HG03039 (cell line): ENCODE measurements around the gene C11orf87.

Experiments used
- ATAC-seq: cut with Tn5 transposase; IDR thresholded peaks from one replicate; pipeline ENCODE4 v1.9.1; 2021; ENCODE audit warnings: mild to moderate bottlenecking, moderate library complexity; ENCODE audit not compliant: unreplicated experiment

The C11orf87 gene

GRCh38 chr11:109421981-109422869 lies at the start of gene C11orf87:
TSS of gene C11orf87 (plus strand) at chr11:109422190. CDS start at chr11:109423634, 1,444 bp downstream.
- ATAC-seq = no peak

- no peak for ATAC-seq
Observed at GRCh38 chr11:109374032-109374431, 48.0 kb upstream of the C11orf87 start.

DNA sequence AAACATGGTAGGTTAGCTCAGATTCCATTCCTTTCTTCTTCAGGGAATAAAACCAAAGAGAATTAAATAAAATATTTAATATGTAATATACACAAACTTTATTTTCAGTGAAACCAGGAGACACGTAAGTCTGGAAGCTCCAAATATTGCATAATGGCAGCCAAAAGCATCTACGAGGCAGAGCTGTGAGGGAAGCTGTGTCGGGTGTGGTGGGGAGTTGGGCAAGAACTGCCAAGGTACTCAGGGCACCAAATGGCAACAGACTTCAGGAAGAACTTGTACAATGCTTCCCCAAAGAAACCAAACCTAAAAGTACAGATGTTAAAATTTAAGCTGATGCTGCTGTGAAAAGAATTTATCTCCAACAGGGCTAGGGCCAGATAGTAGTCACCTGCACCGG lies 47.5 kb upstream of the C11orf87 start:
- ATAC-seq = no peak

GRCh38 chr11:109377039-109377742 lies 44.8 kb upstream of the C11orf87 start:
- ATAC-seq = no peak

GRCh38 chr11:109378034-109378433 lies 44.0 kb upstream of the C11orf87 start:
- no peak for ATAC-seq

- no peak for ATAC-seq
Observed at GRCh38 chr11:109383306-109383705, 38.7 kb upstream of the C11orf87 start.

DNA sequence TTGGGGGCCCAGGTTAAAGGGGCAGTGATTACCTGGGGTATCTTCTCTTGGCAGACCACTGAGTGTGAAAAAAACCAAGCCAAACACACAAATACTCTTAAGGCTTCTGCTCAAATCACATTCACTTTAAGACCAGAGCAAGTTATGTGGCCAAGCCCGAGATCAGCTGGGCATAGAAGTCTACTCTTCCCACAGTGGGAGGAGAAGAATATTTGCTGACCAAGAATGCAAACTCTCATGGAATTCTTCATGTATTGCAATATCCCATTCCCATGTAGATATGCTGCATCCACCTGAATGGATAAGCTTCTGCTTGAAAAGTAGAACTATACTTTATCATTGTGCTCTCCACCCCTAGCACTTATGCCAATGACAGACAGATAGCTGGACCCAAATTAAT lies 37.1 kb upstream of the C11orf87 start:
- no peak for ATAC-seq

- ATAC-seq = no peak
Observed at GRCh38 chr11:109388982-109389381, 33.0 kb upstream of the C11orf87 start.

GRCh38 chr11:109390752-109391151 lies 31.2 kb upstream of the C11orf87 start:
- no peak for ATAC-seq

GRCh38 chr11:109401545-109401944 lies 20.4 kb upstream of the C11orf87 start:
- no peak for ATAC-seq

DNA sequence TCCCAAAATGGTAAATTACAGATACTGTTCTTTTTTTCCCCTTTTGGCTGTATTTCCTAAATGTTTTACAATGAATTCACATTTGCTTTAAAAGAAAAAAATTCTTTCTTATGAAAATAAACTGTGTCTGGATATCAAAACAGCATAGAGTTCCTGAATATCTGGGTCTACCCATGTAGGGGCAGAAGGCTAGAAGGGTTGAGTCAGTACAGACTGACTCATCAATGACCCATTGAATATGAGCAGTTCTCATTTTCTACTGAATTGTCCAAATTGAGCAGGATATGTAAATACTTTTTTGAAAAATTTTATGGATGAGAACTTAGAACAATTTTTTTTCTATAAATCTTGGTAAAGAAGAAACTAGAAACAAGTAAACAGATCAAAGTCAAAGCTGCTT lies 16.3 kb upstream of the C11orf87 start:
- no peak for ATAC-seq

- no peak for ATAC-seq
Observed at GRCh38 chr11:109416601-109417000, 5.4 kb upstream of the C11orf87 start.

DNA sequence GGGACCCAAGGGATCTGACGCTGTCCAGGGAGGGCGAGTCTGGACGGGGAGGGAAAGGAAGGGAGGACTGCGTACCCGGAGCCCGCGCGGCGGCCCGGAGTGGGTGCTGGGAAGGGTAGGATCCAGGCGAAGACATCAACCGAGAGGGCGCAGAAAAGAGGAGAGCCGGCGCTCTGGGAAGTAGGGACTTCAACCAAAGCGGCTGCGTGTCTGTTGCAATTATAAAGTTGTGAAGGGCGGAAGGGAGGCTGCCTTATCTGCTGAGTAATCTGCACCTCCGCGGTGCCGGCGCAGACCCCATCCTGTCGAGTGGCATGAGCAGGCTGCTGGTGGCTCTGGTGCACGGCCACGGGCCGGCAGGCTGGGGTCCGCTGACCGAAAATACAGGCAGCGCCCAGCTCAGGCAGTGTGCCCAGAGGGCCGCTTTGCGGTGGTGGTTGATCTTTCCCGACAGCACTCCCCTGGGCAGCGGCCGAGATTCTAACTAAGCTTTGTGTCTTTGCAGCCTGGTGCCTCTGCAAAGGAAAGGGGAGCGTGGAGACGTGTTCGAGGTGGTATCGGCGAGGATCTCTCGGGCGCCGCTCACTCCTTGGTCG lies 978 bp downstream of the C11orf87 start:
- no peak for ATAC-seq

DNA sequence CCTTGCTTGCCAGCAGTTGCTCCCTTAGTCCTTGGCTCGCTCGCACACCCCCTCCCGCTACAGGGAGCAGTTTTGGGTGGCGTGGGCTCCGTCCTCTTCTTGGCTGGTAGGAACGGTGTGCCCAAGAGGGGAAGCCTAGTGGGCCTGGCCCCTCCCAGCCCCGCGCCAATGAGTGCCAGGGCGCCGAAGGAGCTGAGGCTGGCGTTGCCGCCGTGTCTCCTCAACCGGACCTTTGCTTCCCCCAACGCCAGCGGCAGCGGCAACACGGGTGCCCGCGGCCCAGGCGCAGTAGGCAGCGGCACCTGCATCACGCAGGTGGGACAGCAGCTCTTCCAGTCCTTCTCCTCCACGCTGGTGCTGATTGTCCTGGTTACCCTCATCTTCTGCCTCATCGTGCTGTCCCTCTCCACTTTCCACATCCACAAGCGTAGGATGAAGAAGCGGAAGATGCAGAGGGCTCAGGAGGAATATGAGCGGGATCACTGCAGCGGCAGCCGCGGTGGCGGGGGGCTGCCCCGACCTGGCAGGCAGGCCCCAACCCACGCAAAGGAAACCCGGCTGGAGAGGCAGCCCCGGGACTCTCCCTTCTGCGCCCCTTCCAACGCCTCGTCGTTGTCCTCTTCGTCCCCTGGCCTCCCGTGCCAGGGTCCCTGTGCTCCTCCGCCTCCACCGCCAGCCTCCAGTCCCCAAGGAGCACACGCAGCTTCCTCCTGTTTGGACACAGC lies 1.6 kb downstream of the C11orf87 start:
- ATAC-seq = no peak

GRCh38 chr11:109424901-109425300 lies 2.9 kb downstream of the C11orf87 start:
- ATAC-seq = no peak

DNA sequence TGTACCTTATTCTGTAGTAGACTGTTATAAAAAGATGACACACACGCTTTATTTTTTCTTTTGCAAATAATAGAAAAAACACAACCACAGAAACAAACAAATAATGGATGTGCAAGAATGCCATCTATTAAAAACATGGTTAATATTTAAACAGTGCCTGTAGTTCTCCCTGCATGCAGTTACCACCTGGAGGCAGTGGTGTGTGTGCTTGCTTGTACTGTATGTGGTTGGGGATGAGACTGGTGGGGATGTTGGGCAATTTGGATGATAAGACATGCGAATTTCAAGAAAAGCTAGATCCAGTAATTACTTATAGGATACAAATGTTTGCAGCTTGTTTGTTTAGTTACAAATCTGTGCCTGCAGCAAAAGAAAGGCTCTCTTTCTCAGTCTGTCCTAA lies 3.6 kb downstream of the C11orf87 start:
- no peak for ATAC-seq

DNA sequence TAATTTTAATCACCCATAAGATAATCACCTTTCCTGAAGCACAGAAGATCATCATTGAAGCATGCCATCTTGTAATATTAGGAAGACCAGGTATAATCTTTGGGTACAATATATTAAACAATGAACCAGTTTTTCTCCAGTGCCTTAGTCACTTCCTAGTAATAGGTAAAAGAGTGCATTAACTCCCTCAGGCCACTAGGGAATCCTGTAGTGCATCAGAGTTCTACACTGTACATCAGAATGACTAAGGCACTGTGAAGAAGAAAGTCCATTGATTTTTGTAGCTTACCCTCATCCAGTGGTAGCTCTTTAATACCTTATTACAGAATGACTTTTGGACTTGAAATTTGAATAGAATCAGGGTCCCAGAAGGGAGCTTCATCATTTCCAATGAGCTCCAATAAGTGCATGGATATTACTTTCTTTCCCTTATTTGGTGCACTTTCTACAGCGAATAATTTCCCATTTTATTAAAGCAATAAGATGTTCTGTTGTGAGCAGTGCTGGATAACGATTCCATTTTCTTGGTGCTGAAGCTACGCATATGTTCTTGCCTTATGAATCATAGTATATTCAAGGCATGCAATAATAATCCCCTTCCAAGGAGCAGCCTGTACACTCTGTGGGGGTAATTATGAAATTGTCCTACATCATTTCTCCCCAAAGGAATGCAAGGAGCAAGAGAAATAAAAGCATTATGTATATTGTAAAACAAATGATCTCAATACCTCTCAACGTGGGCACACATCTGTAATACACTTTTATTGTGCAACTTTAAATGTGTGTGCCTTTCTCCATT lies 4.7 kb downstream of the C11orf87 start:
- no peak for ATAC-seq

DNA sequence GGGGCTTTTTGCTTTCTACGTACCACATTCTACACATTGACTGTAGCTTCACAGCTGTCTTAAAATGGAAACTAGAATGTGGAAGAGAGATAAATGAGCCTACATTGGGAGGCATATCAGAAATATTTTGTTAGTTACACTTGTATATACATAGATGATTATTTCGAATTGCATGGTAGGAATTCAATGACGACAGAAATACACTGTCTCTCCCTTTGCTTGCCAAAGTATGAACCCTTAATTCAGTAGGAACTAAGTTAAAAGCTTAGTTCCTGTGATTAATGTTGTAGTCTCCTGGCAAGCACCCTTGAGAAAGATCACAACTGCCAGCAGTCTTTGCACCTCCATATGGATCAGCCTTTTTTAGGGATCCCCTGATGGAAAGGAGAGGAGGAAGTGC lies 10.1 kb downstream of the C11orf87 start:
- ATAC-seq = no peak

DNA sequence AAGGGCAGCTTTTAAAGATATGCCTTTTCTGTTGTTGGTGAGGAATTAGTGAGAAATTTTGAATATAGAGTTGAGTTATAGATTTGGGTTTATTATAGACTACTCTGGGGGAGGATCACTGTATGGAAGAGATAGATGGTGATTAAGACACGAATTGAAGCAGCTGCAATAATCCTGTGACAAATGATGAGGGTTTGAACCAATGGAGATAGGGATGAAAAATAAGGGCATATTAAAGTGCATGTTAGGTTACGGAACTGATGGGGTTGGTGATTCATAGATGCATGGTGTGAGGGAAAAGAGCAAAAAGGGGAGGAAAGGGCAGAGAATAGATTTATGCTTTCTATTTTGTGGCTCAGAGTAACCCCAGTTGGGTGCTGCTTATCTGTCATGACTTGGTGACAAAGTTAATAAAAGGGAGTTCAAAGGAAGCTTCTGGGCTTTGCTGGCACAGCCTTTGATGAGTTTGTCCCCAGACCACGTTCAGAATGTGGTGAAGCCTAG lies 11.8 kb downstream of the C11orf87 start:
- no peak for ATAC-seq

GRCh38 chr11:109435121-109435742 lies 13.2 kb downstream of the C11orf87 start:
- ATAC-seq = no peak
